GM18520 (cell line): ENCODE data around the gene PRIMA1.

Experiments
- ATAC-seq: cut with Tn5 transposase; IDR thresholded peaks from one replicate; pipeline ENCODE4 v1.9.1; 2021; ENCODE audit not compliant: unreplicated experiment

Gene PRIMA1

DNA sequence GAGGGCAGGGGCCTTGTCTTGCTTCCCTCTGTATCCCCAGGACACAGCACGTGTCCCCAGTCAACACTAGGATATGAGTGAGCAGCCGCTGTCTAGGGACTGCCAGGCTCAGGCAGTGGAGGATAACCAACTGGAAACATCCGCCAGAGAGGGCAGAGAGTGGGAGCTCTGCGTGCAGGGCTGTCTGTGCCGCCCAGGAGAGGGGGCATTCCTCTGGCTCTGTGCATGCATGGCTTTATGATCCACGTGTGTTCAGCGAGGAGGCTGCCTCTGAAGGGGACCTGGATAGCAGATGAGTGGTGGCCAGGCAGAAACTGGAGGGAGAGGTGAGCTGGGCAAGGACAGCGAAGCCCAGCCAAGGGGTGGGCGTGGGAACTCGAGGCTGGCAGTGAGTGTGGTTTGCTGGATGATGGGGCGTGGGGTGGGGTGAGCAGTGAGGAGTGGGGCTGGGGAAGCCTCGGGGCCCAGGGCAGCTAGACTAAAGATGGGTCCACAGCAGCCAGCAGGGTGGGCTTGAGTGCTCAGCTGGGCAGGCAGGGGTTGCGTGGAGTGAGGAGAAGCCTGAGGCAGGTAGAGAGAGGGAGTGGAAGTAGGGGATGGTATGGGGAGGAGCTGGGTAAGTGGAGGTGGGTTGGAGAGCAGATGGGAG is 72.9 kb downstream of the PRIMA1 start:
- ATAC-seq: no peak

DNA sequence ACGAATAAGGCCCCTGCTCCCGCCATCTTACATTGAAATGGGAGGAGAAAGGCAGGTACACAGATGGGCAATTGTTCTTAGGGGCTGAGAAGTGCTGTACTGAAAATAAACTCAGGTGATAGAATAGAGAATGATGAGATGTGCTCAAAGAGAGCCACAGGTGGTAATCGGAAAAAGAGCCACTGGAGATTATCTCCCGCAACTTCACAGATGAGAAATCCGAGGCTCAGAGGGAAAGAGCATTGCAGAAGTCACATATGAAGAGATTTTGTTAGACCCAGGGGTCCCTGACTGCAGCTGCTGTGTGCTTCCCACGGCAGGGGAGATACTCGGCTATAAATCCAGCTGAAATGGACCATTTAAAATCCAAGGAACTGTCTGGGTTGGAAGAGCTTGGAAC is 73.7 kb downstream of the PRIMA1 start:
- ATAC-seq: no peak

GRCh38 chr14:93713726-93714405 is 74.4 kb downstream of the PRIMA1 start:
- ATAC-seq: no peak

DNA sequence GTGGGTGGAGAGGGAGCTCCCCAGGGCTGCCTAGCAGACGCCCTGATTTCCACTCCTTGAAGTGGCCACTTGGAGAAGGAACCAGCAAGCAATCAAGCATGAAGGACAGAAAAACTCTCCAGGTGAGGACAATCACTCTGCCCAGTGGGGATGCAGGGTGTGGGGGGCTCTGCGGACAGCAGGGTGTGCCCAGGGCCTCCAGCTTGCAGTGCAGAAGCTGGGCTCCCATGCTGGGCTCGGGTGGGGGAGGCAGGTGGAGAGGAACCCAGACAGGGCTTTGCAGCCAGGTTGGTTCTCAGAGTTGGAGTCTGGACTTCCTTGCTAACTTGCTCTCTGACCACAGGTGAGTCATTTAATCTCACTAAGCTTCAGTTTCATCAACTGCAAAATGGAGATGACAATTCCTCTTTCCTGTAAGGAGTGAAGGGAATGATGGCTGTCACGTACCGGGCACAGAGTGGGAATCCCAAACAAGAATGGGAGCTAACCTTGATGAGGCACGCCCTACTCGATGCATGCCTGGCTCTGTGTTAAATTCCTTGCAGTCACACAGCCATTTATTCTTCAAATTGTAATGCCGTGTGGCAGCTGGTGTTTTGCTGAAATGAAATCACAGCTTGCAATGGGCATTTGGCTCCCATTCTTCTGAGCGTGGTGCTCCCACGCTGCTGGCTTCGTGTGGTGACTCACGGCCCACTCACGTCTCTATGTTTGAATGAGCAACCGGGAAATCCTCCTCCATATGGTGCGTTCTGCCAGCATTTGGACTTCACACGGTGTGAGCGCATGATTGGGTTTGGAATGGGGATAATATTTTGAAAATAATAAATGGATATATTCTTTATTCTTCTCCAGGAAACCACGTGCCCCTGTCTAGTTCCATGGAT is 75.2 kb downstream of the PRIMA1 start:
- no peak for ATAC-seq

GRCh38 chr14:93712079-93712837 is 76.0 kb downstream of the PRIMA1 start:
- ATAC-seq: no peak

- no peak for ATAC-seq
These were observed 79.0 kb downstream of the PRIMA1 start for GRCh38 chr14:93709249-93709648.

DNA sequence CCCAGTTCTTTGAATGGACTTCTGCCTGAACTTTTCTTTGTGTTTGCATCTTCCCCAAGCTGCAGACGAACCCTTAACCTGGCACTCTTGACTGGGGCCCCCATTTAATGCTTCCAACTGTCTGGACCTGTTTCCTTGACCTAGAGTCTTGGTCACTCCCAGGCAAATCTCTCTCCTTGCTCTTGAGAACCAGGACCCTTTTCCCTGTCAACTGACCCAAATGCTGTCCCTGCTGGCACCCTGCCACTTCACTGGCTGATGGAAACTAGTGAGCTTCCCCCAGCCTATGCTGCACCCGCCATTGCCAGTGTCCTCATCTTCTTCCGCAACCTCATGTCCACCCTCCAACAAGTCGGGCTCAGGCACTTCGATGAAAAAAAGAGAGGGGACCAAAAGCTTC is 79.5 kb downstream of the PRIMA1 start:
- ATAC-seq: no peak

DNA sequence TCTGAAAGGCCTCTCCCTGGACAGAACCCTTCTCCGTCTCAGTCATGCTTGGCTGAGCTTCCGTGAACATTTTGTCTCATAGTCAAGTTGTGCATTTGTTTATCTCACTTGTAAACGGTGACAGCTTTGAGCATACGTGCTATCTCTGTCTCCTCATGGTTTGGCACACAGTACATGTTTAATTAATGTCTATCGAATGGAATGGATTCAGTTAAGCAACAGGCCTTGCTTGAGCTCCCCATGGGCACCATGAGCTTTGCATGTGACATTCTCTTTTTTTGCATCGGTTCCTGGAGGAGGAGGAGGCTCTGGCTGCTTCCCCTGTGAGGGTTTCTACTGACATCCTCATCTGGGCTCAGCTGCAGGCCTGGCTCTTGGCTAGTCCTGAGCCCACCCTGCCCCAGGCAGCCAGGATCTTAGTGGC is 80.0 kb downstream of the PRIMA1 start:
- ATAC-seq: no peak

DNA sequence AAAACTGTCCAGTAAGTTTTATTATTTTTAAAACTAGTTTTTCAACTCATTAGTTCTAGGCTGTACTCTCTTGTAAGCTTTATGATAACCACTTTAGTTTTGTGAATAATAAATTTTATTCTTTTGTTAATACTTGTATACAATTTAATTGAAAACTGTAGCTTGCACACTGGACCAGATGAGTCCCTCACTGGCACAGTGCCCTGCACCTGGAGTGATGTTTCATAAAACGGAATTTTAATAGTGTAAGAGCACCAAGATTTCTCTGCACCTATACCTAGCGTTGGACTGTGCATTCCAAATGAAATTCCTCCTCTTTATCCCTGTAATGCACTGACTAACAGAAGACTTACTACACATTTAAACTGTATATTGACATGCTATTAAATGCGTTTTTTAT is 80.8 kb downstream of the PRIMA1 start:
- ATAC-seq: no peak

GRCh38 chr14:93706360-93706955 is 81.8 kb downstream of the PRIMA1 start:
- no peak for ATAC-seq

- no peak for ATAC-seq
These were observed 82.7 kb downstream of the PRIMA1 start for GRCh38 chr14:93705513-93706156.

GRCh38 chr14:93703941-93704340 is 84.3 kb downstream of the PRIMA1 start:
- ATAC-seq: no peak

GRCh38 chr14:93702946-93703345 is 85.3 kb downstream of the PRIMA1 start:
- no peak for ATAC-seq

DNA sequence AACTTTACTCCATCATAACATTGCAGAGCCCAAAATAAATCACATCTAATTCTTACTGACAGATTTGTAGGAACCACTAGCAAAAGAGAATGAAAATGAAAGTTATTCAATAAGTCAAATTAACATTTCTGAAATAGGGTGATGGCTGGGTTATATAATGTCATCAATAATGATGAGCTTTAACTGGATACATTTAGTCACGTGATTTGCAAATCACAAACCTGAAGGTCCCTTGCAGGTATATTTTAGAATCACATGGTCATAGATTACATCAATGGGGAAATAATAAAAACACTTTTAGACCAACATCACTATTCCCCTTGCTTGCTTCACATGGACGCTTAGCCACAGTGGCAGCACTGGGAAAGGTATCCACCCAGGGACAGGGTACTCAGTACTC is 86.7 kb downstream of the PRIMA1 start:
- ATAC-seq: no peak

GRCh38 chr14:93700928-93701327 is 87.4 kb downstream of the PRIMA1 start:
- no peak for ATAC-seq

DNA sequence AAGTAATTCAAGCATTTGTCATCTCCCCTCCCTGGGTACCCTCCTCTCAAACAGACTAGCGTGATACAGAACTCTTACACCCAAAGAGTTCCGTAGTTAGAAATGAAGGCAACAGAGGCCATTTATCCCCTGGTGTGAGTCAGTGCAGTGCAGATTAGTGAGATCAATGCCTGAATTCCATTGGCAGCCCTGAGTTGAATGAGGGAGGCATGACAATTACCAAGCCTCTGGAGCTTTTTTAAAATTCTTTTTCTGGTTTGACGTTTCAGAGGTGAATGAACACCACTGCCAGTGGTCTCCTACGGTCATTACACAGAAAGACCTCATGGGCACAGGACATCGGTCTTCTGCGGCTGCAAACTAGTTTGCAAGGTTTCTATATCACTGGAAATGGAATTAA is 94.4 kb downstream of the PRIMA1 start:
- no peak for ATAC-seq

DNA sequence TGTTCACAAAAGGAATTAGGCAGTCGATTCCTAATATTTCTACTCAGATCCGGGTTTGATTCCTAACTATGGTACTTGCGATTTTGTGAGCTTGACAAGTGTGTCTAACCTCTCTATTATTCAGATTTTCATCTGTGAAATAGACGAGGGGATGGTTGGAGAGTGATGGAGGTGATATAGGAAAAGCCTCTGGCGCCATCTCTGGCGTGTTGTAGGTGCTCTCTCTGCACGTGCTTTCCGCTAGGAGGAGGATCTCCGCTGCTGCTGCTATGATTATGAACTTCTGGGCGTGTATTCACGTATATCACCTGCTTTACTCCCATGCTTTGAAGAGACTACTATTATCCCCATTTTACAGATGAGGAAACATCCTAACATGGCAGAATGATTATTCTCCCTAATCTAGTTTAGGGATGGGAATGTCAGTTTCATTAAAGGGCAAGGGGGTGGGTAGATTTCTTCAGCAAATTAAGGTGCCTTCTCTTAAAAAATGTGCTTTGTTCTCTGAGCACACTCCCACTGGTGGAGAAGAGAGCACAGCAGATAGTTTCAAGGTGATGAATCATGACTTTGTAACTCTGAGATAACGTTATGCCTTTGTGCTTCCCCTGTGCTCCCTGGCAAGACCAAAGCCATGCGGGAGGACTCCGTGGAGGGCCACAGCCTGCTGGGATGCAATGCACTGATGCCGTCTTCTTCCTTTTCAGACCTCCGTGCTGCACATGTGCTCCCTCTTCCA is 97.1 kb downstream of the PRIMA1 start:
- no peak for ATAC-seq

DNA sequence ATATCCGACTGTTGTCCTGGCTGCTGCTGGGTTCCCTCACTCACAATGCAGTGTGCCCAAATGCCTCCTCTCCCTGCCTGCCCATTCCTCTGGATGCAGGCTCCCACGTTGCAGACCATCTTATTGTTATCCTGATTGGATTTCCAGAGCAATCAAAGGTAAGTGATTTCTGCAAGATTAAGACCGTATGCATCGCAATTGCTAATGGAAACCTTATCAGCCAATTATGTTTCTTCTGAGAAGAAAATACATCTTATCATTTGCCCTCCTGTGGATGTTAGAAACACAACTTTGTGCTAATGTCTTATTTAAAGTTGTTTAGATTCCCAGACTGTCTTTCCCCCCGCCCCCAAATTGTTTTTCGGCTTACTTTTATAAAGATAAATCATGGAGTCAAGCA is 98.1 kb downstream of the PRIMA1 start:
- ATAC-seq: no peak

DNA sequence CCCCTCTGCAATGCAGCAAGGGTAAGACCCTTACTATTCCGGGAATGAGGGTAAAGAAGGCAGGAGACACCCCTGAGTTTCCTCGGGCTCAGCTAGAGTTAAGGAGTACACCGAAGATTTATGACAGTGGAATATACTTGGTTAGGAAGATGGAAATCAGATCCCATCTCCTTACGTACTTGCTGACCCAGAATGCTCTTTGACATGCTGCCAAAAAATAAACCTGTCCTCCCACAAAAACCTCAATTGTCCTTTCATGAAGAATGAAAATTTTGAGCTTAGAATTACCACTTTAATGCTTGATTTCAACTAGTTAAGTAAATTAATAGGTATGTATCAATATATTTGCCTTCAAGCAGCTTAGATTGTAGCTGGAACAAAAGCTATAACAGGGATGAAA is 99.5 kb downstream of the PRIMA1 start:
- ATAC-seq: no peak

DNA sequence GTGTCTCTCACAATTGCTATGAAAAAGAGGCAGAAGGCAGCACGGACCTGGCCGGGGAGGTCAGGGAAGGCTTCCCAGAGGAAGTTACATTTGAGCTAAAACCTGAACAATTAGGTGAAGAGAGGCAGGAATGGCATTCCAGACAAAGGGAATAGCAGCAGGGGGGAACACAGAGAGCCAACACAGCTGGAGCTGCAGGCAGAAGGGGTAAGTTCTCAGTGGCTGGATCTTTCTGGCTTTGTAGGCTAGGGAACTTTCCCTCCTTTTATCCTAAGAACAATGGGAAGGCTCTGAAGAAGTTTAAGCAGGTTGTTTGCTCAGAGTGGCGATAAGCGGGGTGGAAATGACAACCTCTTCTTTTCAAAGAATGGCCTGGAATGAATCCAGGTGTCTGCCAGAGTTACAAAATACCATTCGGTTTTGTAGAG is 100.0 kb downstream of the PRIMA1 start:
- no peak for ATAC-seq
